Activated CD8-positive, alpha-beta memory T cell treated with anti-CD3 and anti-CD28 coated beads, Interleukin-2, amount 50 U/mL, for 24 hours (primary cell): ENCODE results near the gene AP5Z1.
A peak's percentile ranks its signal among the peaks of the same experiment; 100 is the strongest.

Experiments
- DNase-seq: peaks from one replicate; pipeline ENCODE4 v3.0.0-alpha.2; 2020; ENCODE audit errors: extremely low read depth

The AP5Z1 gene

DNA sequence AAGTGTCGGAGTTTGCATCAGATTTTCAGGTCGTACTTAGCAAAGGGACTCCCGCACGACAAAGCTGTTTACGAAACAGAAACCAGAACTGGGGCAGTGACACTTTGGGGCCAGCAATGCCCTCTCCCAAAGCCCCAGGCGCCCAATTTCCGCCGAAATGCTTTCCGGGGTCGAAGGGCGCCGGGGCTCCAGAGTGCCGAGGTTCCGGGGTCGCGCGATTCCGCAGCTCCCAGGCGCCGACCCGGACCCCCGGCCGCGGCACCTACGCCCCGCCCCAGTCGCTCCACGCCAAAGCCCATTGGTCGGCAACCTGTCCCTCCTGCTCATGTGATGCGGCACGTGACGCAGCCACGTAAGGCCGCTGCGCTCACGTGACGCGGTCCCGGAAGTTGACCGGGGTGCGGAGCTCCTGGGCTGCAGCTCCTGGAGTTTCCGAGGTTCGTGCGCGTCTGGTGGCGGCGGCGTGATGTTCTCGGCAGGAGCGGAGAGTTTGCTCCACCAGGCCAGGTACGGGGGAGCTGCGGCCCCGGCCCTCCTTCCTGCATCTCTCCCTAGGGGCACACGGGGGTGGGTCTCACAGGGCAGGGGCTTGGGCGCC, at the start of gene AP5Z1:
AP5Z1 (plus strand) TSS at position 374 of the 598 bp plus-strand sequence; CDS start at position 467, 93 bp downstream.
- peak; percentile 84 for DNase-seq

GRCh38 chr7:4725850-4726450, 49.5 kb upstream of the AP5Z1 start:
- DNase-seq, result no peak

GRCh38 chr7:4726566-4726965, 48.9 kb upstream of the AP5Z1 start:
- no peak for DNase-seq

DNA sequence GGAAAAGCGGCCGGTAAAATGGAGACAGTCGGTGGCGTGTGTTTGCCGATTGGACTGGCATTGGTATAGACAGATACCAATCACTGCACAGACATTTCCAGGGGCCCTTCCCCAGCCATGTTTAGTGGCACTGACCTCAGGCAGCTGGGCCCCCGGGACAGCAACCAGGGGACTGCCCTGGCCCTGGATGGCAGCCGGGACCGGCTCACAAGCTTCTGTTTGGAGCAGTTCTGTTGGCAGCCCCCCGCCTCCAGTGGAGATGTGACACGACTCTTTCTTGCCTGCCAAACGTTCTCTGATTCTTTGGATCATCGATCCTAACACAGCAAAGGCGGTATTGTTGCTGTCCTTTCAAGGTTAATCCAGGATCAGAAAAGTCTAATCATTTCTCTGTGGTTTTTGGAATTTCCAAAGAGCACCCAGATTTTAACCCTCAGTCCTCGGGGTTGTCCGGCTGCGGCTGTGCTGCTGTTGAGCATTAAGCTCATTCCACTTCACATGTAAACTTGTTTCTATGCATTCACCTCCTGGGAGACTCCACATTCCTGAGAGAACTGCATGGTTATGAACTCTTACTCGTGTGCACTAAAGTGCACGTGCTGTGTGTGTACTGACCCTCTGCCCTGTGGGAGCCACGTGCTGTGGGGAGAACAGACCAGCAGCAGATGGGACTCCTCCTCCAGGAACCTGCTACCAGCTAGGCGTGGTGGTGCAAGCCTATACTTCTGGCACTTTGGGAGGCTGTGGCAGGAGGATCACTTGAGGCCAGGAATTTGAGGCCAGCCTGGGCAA, 47.3 kb upstream of the AP5Z1 start:
- no peak for DNase-seq

- DNase-seq, result no peak
Observed at GRCh38 chr7:4729266-4729665, 46.2 kb upstream of the AP5Z1 start.

DNA sequence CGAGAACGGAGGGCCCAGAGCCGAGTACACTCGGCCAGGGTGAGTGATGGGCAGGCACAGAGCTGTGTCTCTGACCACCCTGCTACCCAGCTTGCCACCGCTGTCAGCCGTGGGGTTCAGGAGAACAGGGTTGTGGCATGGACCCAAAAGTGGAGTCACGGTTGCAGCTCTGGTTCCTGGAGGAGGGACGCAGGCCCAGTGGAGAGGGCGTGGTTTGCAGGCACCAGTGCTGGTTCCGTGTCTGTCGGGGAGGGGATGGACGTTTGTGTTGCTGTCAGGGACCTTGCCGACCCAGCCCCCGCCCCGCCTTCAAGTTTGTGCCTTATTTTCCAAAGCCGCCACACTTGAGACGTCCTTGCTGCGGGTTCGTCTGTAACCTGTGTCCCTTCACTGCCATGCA, 45.1 kb upstream of the AP5Z1 start:
- DNase-seq, result no peak

DNA sequence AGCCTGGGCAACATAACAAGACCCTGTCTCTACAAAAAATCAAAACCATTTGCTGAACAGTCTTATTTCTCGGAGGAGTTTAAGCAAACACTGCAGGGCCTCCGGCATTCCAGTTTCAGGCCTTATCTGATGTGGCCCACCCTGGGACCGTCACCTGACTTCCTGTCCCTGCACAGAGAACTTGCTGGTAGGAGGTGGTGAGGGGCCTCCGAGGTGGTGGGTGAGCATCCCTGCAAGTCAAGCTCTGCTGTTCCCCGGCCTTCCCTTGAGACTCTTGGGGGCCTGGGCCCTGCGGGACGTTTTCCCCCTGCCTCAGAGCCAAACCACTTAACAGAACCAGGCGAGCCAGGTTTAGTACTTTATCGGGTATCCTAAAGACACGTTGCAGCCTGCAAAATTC, 44.5 kb upstream of the AP5Z1 start:
- DNase-seq, result no peak

DNA sequence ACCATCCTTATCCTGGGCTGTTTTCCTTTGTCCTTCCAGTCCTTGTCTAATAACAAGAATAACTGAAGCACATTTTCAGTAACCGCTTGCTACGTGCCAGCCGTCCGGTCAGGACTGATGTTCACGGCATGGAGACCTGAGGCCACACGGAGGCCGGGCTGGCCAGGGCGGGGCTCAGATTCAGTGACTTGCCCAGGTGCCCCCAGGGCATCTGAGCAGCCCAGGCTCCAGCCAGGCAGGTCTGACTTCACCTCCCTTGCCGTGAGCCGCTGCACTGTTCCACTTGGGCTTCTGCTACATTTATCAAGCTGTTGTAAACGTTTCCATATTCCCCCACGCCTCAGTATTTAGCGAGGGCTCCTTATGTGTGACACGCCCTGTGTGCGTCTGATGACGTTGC, 43.6 kb upstream of the AP5Z1 start:
- DNase-seq, result no peak

GRCh38 chr7:4733936-4734528, 41.4 kb upstream of the AP5Z1 start:
- DNase-seq, result no peak

DNA sequence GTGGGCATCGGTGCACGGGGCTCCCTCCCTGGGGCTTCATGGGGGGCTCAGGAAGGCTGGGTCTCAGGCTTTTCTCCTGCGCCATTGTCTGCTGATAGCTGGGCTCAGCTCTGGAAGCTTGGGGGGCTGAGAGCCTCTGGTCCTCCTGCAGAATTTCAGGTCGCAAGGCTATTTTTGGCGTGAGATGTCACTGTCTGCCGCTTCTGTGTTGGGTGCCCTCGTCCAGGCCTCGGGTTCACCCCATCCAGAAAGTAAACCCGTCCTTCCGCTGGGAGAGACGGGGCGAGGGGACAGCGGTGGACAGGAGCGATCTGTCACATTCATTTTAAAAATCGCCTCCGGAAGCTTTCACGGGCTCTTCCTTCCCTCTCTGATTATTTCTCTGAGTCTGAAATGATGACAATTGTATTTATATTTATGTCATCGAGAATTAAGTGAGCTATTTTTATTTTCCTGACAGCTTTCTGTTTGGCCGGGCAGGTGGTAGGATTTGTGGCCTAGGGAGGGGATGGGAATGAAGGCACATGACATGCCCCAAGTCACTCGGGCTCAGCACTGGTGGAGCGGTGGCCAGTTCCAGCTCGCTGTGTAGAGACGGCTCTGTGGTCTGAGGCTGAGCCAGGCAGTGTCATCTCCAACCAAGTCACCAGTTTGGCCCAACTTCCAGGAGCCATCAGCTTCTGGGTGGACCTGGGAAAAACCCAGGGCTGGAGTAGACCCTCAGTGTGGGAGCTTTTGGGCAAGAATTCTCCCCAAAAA, 40.7 kb upstream of the AP5Z1 start:
- no peak for DNase-seq

DNA sequence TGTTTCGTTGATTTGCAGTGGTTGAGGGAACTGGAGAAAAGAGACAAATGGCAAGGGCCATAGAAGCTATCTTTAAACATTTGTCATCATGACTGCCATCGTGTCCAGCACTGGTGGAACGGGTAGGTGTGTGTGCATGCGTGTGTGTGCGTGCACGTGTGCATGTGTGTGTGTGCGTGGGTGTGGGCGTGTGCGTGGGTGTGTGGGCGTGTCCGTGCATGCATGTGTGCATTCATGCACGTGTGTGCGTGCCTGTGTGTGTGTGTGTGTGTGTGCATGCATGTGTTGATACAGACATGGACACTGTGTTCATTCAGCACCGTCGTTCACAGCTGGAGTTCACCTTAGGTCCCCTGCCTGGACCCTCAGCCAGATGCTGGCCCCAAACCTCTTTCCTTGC, 38.1 kb upstream of the AP5Z1 start:
- DNase-seq, result no peak

- DNase-seq, result no peak
Observed at GRCh38 chr7:4738711-4739527, 36.5 kb upstream of the AP5Z1 start.

GRCh38 chr7:4739528-4739992, 35.9 kb upstream of the AP5Z1 start:
- DNase-seq, result no peak

- DNase-seq, result no peak
Observed at GRCh38 chr7:4740796-4741195, 34.6 kb upstream of the AP5Z1 start.

- DNase-seq, result no peak
Observed at GRCh38 chr7:4742051-4742573, 33.3 kb upstream of the AP5Z1 start.

DNA sequence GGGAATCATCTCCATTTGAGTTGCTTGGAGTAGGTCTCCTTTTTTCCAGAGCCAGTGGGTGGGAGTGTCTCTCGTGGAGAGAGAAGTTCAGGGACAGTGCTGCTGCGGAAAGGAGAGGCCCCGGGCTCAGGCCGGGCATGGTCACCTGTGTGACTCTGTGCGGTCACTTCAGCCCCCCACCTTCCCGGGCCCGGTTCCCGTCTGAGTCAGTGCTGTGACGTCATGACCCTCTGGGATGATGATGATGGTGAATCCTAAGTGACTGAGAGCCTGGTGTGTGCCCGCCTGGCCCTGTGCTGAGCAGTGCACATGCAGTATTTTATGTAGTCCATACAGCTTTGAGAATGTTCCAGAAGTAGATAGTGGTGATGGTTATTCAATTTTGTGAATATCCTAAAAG, 32.6 kb upstream of the AP5Z1 start:
- DNase-seq, result no peak

- DNase-seq, result peak; percentile 12
Observed at GRCh38 chr7:4744391-4745264, 30.8 kb upstream of the AP5Z1 start.

GRCh38 chr7:4745265-4745919, 30.0 kb upstream of the AP5Z1 start:
- DNase-seq, result no peak
